IMR-90 (cell line): Measurements from ENCODE around the gene FOSL2. TPM values are rescaled to one million over a fixed set of nuclear protein-coding genes. Genes with fewer than 3 reads are reported as not detected.

Experiments used
- ATAC-seq: fragments of 200-7000 bp; cut with Tn5 transposase; 2 replicates; pipeline ENCODE4 v1.9.1; 2020; ENCODE audit warnings: low read depth, mild to moderate bottlenecking, moderate library complexity
- BruUV-seq: library from RNA; stranded (reverse); fragments of 400-500 nt; replicated peaks from 2 replicates; lab custom pipeline; 2021; lab: Mats Ljungman, UMichigan
- CTCF ChIA-PET: fragments of 300-600 bp; formaldehyde crosslinking; extraction: SDS; loops from one replicate; lab custom pipeline; 2021; ENCODE audit warnings: antibody characterized with exemption; lab: Yijun Ruan, JAX
- POLR2A ChIA-PET: fragments of 300-600 bp; sonication (Branson Sonifier 250); formaldehyde crosslinking; loops from one replicate; lab custom pipeline; 2022; ENCODE audit warnings: antibody characterized with exemption; ENCODE audit not compliant: unreplicated experiment; lab: Charles Lee
- DNase-seq: peaks from one replicate; pipeline ENCODE4 v3.0.0; 2013
- H2AFZ ChIP-seq: replicated peaks from 2 replicates; pipeline ENCODE3; 2013; ENCODE audit warnings: low read length, mild to moderate bottlenecking; ENCODE audit not compliant: poor library complexity
- H2AK5ac ChIP-seq: 2 replicates; pipeline ENCODE4 v1.6.1; 2013; ENCODE audit warnings: low read depth, low read length, inconsistent platforms
- H2AK9ac ChIP-seq: replicated peaks from 2 replicates; pipeline ENCODE3; 2013; ENCODE audit warnings: mild to moderate bottlenecking, low read depth, low read length, moderate library complexity; ENCODE audit not compliant: poor library complexity
- H2BK120ac ChIP-seq: 2 replicates; pipeline ENCODE4 v1.6.1; 2013; ENCODE audit warnings: low read depth, low read length, inconsistent platforms
- H2BK15ac ChIP-seq: 3 replicates; pipeline ENCODE4 v1.6.1; 2013; ENCODE audit warnings: low read depth, low read length, inconsistent platforms
- H2BK20ac ChIP-seq: 2 replicates; pipeline ENCODE4 v1.6.1; 2013; ENCODE audit warnings: low read depth, mild to moderate bottlenecking, inconsistent platforms, low read length, moderate library complexity
- H2BK5ac ChIP-seq: 2 replicates; pipeline ENCODE4 v1.6.1; 2013; ENCODE audit warnings: mild to moderate bottlenecking, low read depth, low read length, inconsistent platforms; ENCODE audit not compliant: poor library complexity, severe bottlenecking
- H3K14ac ChIP-seq: replicated peaks from 2 replicates; pipeline ENCODE4 v1.6.1; 2013; ENCODE audit warnings: low read depth, low read length, inconsistent platforms
- H3K18ac ChIP-seq: 2 replicates; pipeline ENCODE4 v1.6.1; 2013; ENCODE audit warnings: low read depth, low read length, control low read depth
- H3K23ac ChIP-seq: 2 replicates; pipeline ENCODE4 v1.6.1; 2013; ENCODE audit warnings: low read depth, low read length, inconsistent platforms
- H3K27ac ChIP-seq: 2 replicates; pipeline ENCODE4 v1.5.1; 2013; ENCODE audit warnings: mild to moderate bottlenecking, control low read depth, low read length; ENCODE audit not compliant: insufficient read depth
- H3K27me3 ChIP-seq: 2 replicates; pipeline ENCODE4 v1.6.1; 2013; ENCODE audit warnings: low read length; ENCODE audit not compliant: control insufficient read depth, insufficient read depth
- H3K36me3 ChIP-seq: 2 replicates; pipeline ENCODE4 v1.6.1; 2013; ENCODE audit warnings: low read length, mixed read lengths; ENCODE audit not compliant: control insufficient read depth, insufficient read depth
- H3K4ac ChIP-seq: 2 replicates; pipeline ENCODE4 v1.6.1; 2013; ENCODE audit warnings: low read depth, low read length, inconsistent platforms
- H3K4me1 ChIP-seq: 2 replicates; pipeline ENCODE4 v1.6.1; 2013; ENCODE audit warnings: low read length, mixed read lengths; ENCODE audit not compliant: control insufficient read depth, insufficient read depth
- H3K4me2 ChIP-seq: 2 replicates; pipeline ENCODE4 v1.6.1; 2013; ENCODE audit warnings: low read depth, mild to moderate bottlenecking, control low read depth, low read length, moderate library complexity
- H3K4me3 ChIP-seq: 2 replicates; pipeline ENCODE4 v1.5.1; 2013; ENCODE audit warnings: low read depth, mild to moderate bottlenecking, control low read depth, low read length, moderate library complexity; ENCODE audit not compliant: insufficient read depth
- H3K56ac ChIP-seq: 2 replicates; pipeline ENCODE4 v1.6.1; 2013; ENCODE audit warnings: low read length, inconsistent platforms; ENCODE audit not compliant: insufficient read depth; ENCODE audit errors: extremely low read depth
- H3K79me1 ChIP-seq, 2 experiments: 2 replicates each; pipeline ENCODE4 v1.6.1; 2013; ENCODE audit warnings: low read length in 2 of 2, inconsistent platforms in 1 of 2, low read depth in 1 of 2
- H3K9ac ChIP-seq: 2 replicates; pipeline ENCODE4 v1.6.1; 2013; ENCODE audit warnings: low read depth, low read length, control low read depth
- H3K9me1 ChIP-seq: 2 replicates; pipeline ENCODE4 v1.6.1; 2013; ENCODE audit warnings: low read length, inconsistent platforms; ENCODE audit not compliant: insufficient read depth
- H3K9me3 ChIP-seq: 2 replicates; pipeline ENCODE4 v1.6.1; 2013; ENCODE audit warnings: low read length; ENCODE audit not compliant: control insufficient read depth, insufficient read depth
- H4K20me1 ChIP-seq: 2 replicates; pipeline ENCODE4 v1.6.1; 2013; ENCODE audit warnings: low read length, inconsistent platforms; ENCODE audit not compliant: insufficient read depth
- H4K5ac ChIP-seq: 2 replicates; pipeline ENCODE4 v1.6.1; 2013; ENCODE audit warnings: mild to moderate bottlenecking, low read depth, low read length, control low read depth
- H4K8ac ChIP-seq, 2 experiments: 2 replicates each; pipeline ENCODE4 v1.6.1; 2013; ENCODE audit warnings: low read depth in 2 of 2, low read length in 2 of 2, control low read depth in 1 of 2, inconsistent platforms in 1 of 2
- H4K91ac ChIP-seq: 2 replicates; pipeline ENCODE4 v1.6.1; 2013; ENCODE audit warnings: low read depth, low read length, inconsistent platforms; ENCODE audit not compliant: insufficient read depth
- BHLHE40 ChIP-seq: fragments of 150-350 bp; IDR thresholded peaks from 2 replicates; pipeline ENCODE4 v1.6.1; 2016; ENCODE audit warnings: mild to moderate bottlenecking, low read depth, low read length
- CHD1 ChIP-seq: IDR thresholded peaks from 2 replicates; pipeline ENCODE4 v1.6.1; 2012; ENCODE audit warnings: low read depth, low read length, improper control_type of control experiment
- MXI1 ChIP-seq: IDR thresholded peaks from 2 replicates; pipeline ENCODE4 v1.6.1; 2012; ENCODE audit warnings: low read depth, mild to moderate bottlenecking, low read length, moderate library complexity, borderline replicate concordance
- NFE2L2 ChIP-seq: fragments of 150-350 bp; IDR thresholded peaks from 2 replicates; pipeline ENCODE4 v1.6.1; 2016; ENCODE audit warnings: low read depth, mild to moderate bottlenecking, low read length
- POLR2A ChIP-seq: IDR thresholded peaks from 2 replicates; pipeline ENCODE4 v1.6.1; 2012; ENCODE audit warnings: mild to moderate bottlenecking, low read depth, low read length
- RCOR1 ChIP-seq: IDR thresholded peaks from 2 replicates; pipeline ENCODE4 v1.6.1; 2012; ENCODE audit warnings: mild to moderate bottlenecking, low read length, improper control_type of control experiment; ENCODE audit not compliant: insufficient replicate concordance
- RFX5 ChIP-seq: IDR thresholded peaks from 2 replicates; pipeline ENCODE4 v1.8.0; 2012; ENCODE audit warnings: low read depth, mild to moderate bottlenecking, low read length, moderate library complexity
- SMC3 ChIP-seq: fragments of 150-350 bp; IDR thresholded peaks from 2 replicates; pipeline ENCODE4 v1.6.1; 2016; ENCODE audit warnings: low read depth, mild to moderate bottlenecking, antibody characterized with exemption, low read length, moderate library complexity
- WGBS, 2 experiments: methylation state at CpG; one replicate each; pipeline versions ENCODE4 v1.1.5 to v1.1.7; 2013; ENCODE audit warnings: missing lambda C conversion rate in 2 of 2; ENCODE audit not compliant: insufficient read length in 1 of 2; ENCODE audit errors: extremely low coverage in 2 of 2; 5-methylcytosine and 5-hydroxymethylcytosine counted together
- dilution Hi-C: fragments of 300-500 bp; cut with HindIII; formaldehyde crosslinking; loops from one replicate; pipeline ENCODE4 v1.14.3; 2018; ENCODE audit warnings: low sequenced_read_pairs; ENCODE audit not compliant: unreplicated experiment
- in situ Hi-C: fragments of 300-500 bp; cut with MboI; formaldehyde crosslinking; loops from 3 replicates; pipeline ENCODE4 v1.14.3; 2019; ENCODE audit warnings: low sequenced_read_pairs, inconsistent platforms, mixed read lengths
- intact Hi-C: fragments of 100-400 bp; cut with micrococcal nuclease; formaldehyde crosslinking; loops from 2 replicates; pipeline ENCODE4 v1.10.0; 2022
- polyA plus RNA-seq, 3 experiments: library from polyadenylated mRNA; depleted of rRNA; stranded (reverse); fragments of >200 nt; gene quantifications; 2 replicates each; pipeline ENCODE4 v1.2.3, GENCODE V29; 2012; ENCODE audit warnings: low replicate concordance in 1 of 3
- total RNA-seq: library from RNA; depleted of rRNA; stranded (reverse); fragments of >200 nt; gene quantifications from 2 replicates; pipeline ENCODE4 v1.2.3, GENCODE V29; 2012
- TF ChIP-seq, protein P1 (sequence below): conservative IDR thresholded peaks from 2 replicates; pipeline ENCODE4 v1.5.1; 2012; ENCODE audit warnings: mild to moderate bottlenecking, low read depth, low read length, improper control_type of control experiment

Gene FOSL2
- total and polyA plus RNA-seq, 2 of the 4 experiments (the other 2 are of a cell fraction) = 31.4 to 46.3 TPM

DNA sequence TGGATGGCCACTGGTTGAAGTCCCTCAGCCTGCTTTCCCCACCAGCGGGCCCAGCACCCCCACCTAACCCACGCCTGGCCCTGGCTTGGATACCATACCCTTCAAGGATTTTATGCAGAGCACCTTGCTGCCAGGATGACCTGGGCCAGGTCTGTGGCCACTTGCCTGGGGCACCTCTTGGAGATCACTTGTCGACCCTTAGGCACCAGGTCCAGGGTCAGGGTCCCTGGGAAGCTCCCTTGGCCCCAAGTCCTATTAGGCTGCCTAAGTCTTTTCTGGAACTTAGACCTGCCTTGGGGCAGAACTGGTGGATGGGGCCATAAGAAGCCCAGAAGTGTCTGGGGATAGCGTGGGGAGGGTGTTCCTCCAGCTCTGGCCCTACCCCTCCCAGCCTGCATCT lies 39.1 kb downstream of the FOSL2 start:
- Histone ChIP-seq H2BK5ac (no peak overlapping the region), H4K8ac (no peak overlapping the region), H3K4ac (no peak overlapping the region), H2BK15ac (no peak overlapping the region), H2AK5ac (no peak overlapping the region), H2BK120ac (no peak overlapping the region), H3K4me1 (peaks cover 6% of the 10 kb centered on the region), H3K23ac (0 out of 2 replicates have a peak overlapping the region, but pooled peaks have one; percentile 9), H3K27ac (no peak overlapping the region), H4K20me1 (no peaks in the 10 kb centered on the region), H3K56ac (no peak overlapping the region), H2AFZ (no peak overlapping the region), H2BK20ac (no peak overlapping the region), H2AK9ac (no peak overlapping the region), H3K79me1 (no peaks in the 10 kb centered on the region), H3K4me3 (no peak overlapping the region), H3K14ac (no peak overlapping the region), H3K9ac (no peak overlapping the region), H3K9me3 (peaks cover 5% of the 10 kb centered on the region), H4K91ac (no peak overlapping the region), H3K36me3 (no peaks in the 10 kb centered on the region), H3K18ac (no peak overlapping the region), H3K27me3 (no peaks in the 10 kb centered on the region), H3K9me1 (peaks cover 3% of the 10 kb centered on the region), H4K5ac (no peak overlapping the region), H3K4me2 (no peak overlapping the region)
- BruUV-seq = no TSS peak
- dilution Hi-C loops (no loop called here), in situ Hi-C loops (no loop called here), intact Hi-C loops (no loop called here)
- CTCF ChIA-PET = no interaction called here
- TF ChIP-seq, protein P1, sequence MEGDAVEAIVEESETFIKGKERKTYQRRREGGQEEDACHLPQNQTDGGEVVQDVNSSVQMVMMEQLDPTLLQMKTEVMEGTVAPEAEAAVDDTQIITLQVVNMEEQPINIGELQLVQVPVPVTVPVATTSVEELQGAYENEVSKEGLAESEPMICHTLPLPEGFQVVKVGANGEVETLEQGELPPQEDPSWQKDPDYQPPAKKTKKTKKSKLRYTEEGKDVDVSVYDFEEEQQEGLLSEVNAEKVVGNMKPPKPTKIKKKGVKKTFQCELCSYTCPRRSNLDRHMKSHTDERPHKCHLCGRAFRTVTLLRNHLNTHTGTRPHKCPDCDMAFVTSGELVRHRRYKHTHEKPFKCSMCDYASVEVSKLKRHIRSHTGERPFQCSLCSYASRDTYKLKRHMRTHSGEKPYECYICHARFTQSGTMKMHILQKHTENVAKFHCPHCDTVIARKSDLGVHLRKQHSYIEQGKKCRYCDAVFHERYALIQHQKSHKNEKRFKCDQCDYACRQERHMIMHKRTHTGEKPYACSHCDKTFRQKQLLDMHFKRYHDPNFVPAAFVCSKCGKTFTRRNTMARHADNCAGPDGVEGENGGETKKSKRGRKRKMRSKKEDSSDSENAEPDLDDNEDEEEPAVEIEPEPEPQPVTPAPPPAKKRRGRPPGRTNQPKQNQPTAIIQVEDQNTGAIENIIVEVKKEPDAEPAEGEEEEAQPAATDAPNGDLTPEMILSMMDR = no peak
- TF ChIP-seq RFX5 (no peak), POLR2A (no peak), NFE2L2 (no peak), RCOR1 (no peak), MXI1 (no peak), CHD1 (no peak), SMC3 (no peak), BHLHE40 (no peak)
- ATAC-seq (no peak), DNase-seq (no peak)
- POLR2A ChIA-PET = no interaction called here
- 81% methylated on average over 3 of the region's 4 CpGs; no CpG with 5 or more reads in 1 of the 2 experiments for WGBS, 2 experiments
